Common myeloid progenitor, CD34-positive (primary cell): Measurements from ENCODE around the gene SOX2.

Experiments used
- CTCF ChIA-PET: fragments of 350-600 bp; sonication (Branson Sonifier 250); formaldehyde crosslinking; loops from one replicate; lab custom pipeline; 2021; ENCODE audit warnings: antibody characterized with exemption; lab: Charles Lee
- POLR2A ChIA-PET: fragments of 350-600 bp; sonication (Branson Sonifier 250); formaldehyde crosslinking; loops from one replicate; lab custom pipeline; 2021; ENCODE audit warnings: antibody characterized with exemption; lab: Charles Lee
- DNase-seq, 3 donors: peaks; one replicate each; pipeline versions ENCODE4 v3.0.0 to v3.0.0-alpha.2; 2013
- H3K27ac ChIP-seq, 2 experiments: 1 replicate in 1 of 2; 2 replicates in 1 of 2; pipeline ENCODE4 v1.7.0; 2013; ENCODE audit warnings: inconsistent platforms in 2 of 2, low read length in 2 of 2, mild to moderate bottlenecking in 2 of 2, low read depth in 1 of 2, moderate library complexity in 1 of 2; ENCODE audit not compliant: severe bottlenecking in 2 of 2, insufficient read depth in 1 of 2, poor library complexity in 1 of 2
- H3K27me3 ChIP-seq, 5 experiments: replicated peaks in 2 of 5; 1 replicate in 3 of 5; 2 replicates in 2 of 5; pipeline versions ENCODE4 v1.6.1 to v1.7.0; 2013; ENCODE audit warnings: low read length in 4 of 5, mild to moderate bottlenecking in 2 of 5, moderate library complexity in 2 of 5, inconsistent platforms in 1 of 5; ENCODE audit not compliant: insufficient read depth in 5 of 5, control insufficient read depth in 4 of 5
- H3K36me3 ChIP-seq, 4 experiments: 1 replicate in 2 of 4; 2 replicates in 2 of 4; pipeline versions ENCODE4 v1.6.1 to v1.7.0; 2013; ENCODE audit warnings: low read length in 3 of 4, control low read depth in 1 of 4, mild to moderate bottlenecking in 1 of 4; ENCODE audit not compliant: control insufficient read depth in 4 of 4, insufficient read depth in 4 of 4
- H3K4me1 ChIP-seq, 4 experiments: 1 replicate in 3 of 4; 2 replicates in 1 of 4; pipeline versions ENCODE4 v1.6.1 to v1.7.1; 2013; ENCODE audit warnings: low read length in 3 of 4, mild to moderate bottlenecking in 3 of 4, control low read depth in 1 of 4, inconsistent platforms in 1 of 4, moderate library complexity in 1 of 4; ENCODE audit not compliant: control insufficient read depth in 4 of 4, insufficient read depth in 4 of 4; ENCODE audit errors: control extremely low read depth in 1 of 4
- H3K4me3 ChIP-seq, 7 experiments: 1 replicate in 4 of 7; 2 replicates in 3 of 7; pipeline versions ENCODE4 v1.5.1 to v1.7.0; 2013; ENCODE audit warnings: mild to moderate bottlenecking in 7 of 7, low read length in 6 of 7, moderate library complexity in 6 of 7, inconsistent platforms in 2 of 7, low read depth in 2 of 7, control low read depth in 1 of 7; ENCODE audit not compliant: insufficient read depth in 4 of 7, control insufficient read depth in 1 of 7; ENCODE audit errors: extremely low read depth in 1 of 7
- H3K9me3 ChIP-seq, 5 experiments: 1 replicate in 4 of 5; 2 replicates in 1 of 5; pipeline versions ENCODE4 v1.6.1 to v1.7.1; 2013; ENCODE audit warnings: low read length in 4 of 5, mild to moderate bottlenecking in 2 of 5, inconsistent platforms in 1 of 5, low read depth in 1 of 5, moderate library complexity in 1 of 5; ENCODE audit not compliant: control insufficient read depth in 4 of 5, insufficient read depth in 2 of 5; ENCODE audit errors: control extremely low read depth in 1 of 5
- WGBS: methylation state at CpG from one replicate; pipeline ENCODE4 v1.1.5; 2013; ENCODE audit not compliant: insufficient coverage; 5-methylcytosine and 5-hydroxymethylcytosine counted together

The SOX2 gene

GRCh38 chr3:181741417-181741816, 29.7 kb downstream of the SOX2 start:
- Histone ChIP-seq H3K9me3 (no peaks in the 10 kb centered on the region), H3K27me3 (peaks cover 0 to 16% (median 4%) of the 10 kb centered on the region in 5 experiments), H3K4me3 (no peak overlapping the region), H3K36me3 (no peaks in the 10 kb centered on the region), H3K27ac (no peak overlapping the region), H3K4me1 (no peaks in the 10 kb centered on the region)
- DNase-seq: no peak
- 79% methylated on average over 6 of the region's 6 CpGs for WGBS
- ChIA-PET POLR2A (no interaction called here), CTCF (no interaction called here)

- POLR2A ChIA-PET: no interaction called here
- Histone ChIP-seq H3K36me3 (no peaks in the 10 kb centered on the region), H3K27ac (no peak overlapping the region), H3K4me1 (no peaks in the 10 kb centered on the region), H3K4me3 (no peak overlapping the region), H3K9me3 (no peaks in the 10 kb centered on the region), H3K27me3 (peaks cover 2 to 22% (median 7%) of the 10 kb centered on the region in 5 experiments)
- CTCF ChIA-PET: no interaction called here
- DNase-seq: no peak
- WGBS: 100% methylated on average over 3 of the region's 5 CpGs
Observed at GRCh38 chr3:181752202-181752671, 40.5 kb downstream of the SOX2 start.

GRCh38 chr3:181753391-181753790, 41.7 kb downstream of the SOX2 start:
- no peaks in the 10 kb centered on the region for H3K36me3 ChIP-seq
- DNase-seq: no peak
- ChIA-PET POLR2A (no interaction called here), CTCF (interaction anchor here (0.6 to 1.2 kb wide), 2 partner anchors 45 to 193 kb away, joined by 3 to 4 read pairs; no protein-coding TSS in a partner anchor)
- WGBS: 86% methylated on average over 2 of the region's 3 CpGs
- no peak overlapping the region for H3K27ac ChIP-seq
- no peaks in the 10 kb centered on the region for H3K9me3 ChIP-seq
- no peak overlapping the region for H3K4me3 ChIP-seq
- peaks cover 2 to 24% (median 7%) of the 10 kb centered on the region in 5 experiments for H3K27me3 ChIP-seq
- no peaks in the 10 kb centered on the region for H3K4me1 ChIP-seq

- Histone ChIP-seq H3K27me3 (peaks cover 2 to 27% (median 9%) of the 10 kb centered on the region in 5 experiments), H3K27ac (no peak overlapping the region), H3K4me1 (no peaks in the 10 kb centered on the region), H3K9me3 (no peaks in the 10 kb centered on the region), H3K36me3 (no peaks in the 10 kb centered on the region), H3K4me3 (no peak overlapping the region)
- CTCF ChIA-PET: no interaction called here
- no peak for DNase-seq
- WGBS: no CpG with 5 or more reads among the region's 3 CpGs
- POLR2A ChIA-PET: no interaction called here
Observed at GRCh38 chr3:181755959-181756358, 44.2 kb downstream of the SOX2 start.

GRCh38 chr3:181756645-181757297, 45.0 kb downstream of the SOX2 start:
- Histone ChIP-seq H3K36me3 (no peaks in the 10 kb centered on the region), H3K4me3 (no peak overlapping the region), H3K9me3 (no peaks in the 10 kb centered on the region), H3K27ac (no peak overlapping the region), H3K4me1 (no peaks in the 10 kb centered on the region), H3K27me3 (peaks cover 2 to 26% (median 9%) of the 10 kb centered on the region in 5 experiments)
- no peak for DNase-seq
- ChIA-PET CTCF (no interaction called here), POLR2A (no interaction called here)
- WGBS: 100% methylated on average over 1 of the region's 3 CpGs

GRCh38 chr3:181757694-181758306, 46.1 kb downstream of the SOX2 start:
- CTCF ChIA-PET: no interaction called here
- Histone ChIP-seq H3K27me3 (peaks cover 2 to 22% (median 9%) of the 10 kb centered on the region in 5 experiments), H3K27ac (no peak overlapping the region), H3K9me3 (no peaks in the 10 kb centered on the region), H3K4me1 (no peaks in the 10 kb centered on the region), H3K4me3 (no peak overlapping the region), H3K36me3 (no peaks in the 10 kb centered on the region)
- WGBS: 65% methylated on average over 3 of the region's 3 CpGs
- no peak for DNase-seq
- POLR2A ChIA-PET: no interaction called here

- POLR2A ChIA-PET: no interaction called here
- Histone ChIP-seq H3K4me3 (no peak overlapping the region), H3K27ac (no peak overlapping the region), H3K4me1 (no peaks in the 10 kb centered on the region), H3K9me3 (no peaks in the 10 kb centered on the region), H3K27me3 (peaks cover 0 to 6% (median 2%) of the 10 kb centered on the region in 5 experiments), H3K36me3 (no peaks in the 10 kb centered on the region)
- DNase-seq: no peak
- 91% methylated on average over 3 of the region's 6 CpGs for WGBS
- CTCF ChIA-PET: no interaction called here
Observed at GRCh38 chr3:181761906-181762305, 50.2 kb downstream of the SOX2 start.
